Testis (tissue), 2 donors: Measurements from ENCODE around the gene SEPTIN8.

ENCODE experiments used
- CTCF ChIP-seq, 3 experiments: fragments of 450-650 bp in 2 of 3; fragments of 200-600 bp in 1 of 3; sonication (generic) in 1 of 3; IDR thresholded peaks; one replicate each; pipeline ENCODE4 v1.5.1; 2016 to 2019; ENCODE audit warnings: antibody characterized with exemption in 3 of 3, mild to moderate bottlenecking in 2 of 3, moderate library complexity in 1 of 3
- POLR2A ChIP-seq: fragments of 450-650 bp; IDR thresholded peaks from one replicate; pipeline ENCODE4 v1.6.1; 2017; ENCODE audit warnings: antibody characterized with exemption, mild to moderate bottlenecking, moderate library complexity

GRCh38 chr5:132764051-132764450 is 13.0 kb downstream of the SEPTIN8 start:
- no peak for TF ChIP-seq POLR2A
- no peak for TF ChIP-seq CTCF (IDR thresholded peaks at IDR 0.05)
